NCI-H510A treated with DMSO at 0.1 percent for 48 hours (cell line): ENCODE measurements around the gene FAM135A.
A peak's percentile ranks its signal among the peaks of the same experiment; 100 is the strongest.

Source experiments
- DNase-seq: peaks from one replicate; lab custom pipeline; 2025; lab: John Stamatoyannopoulos, UW

FAM135A gene

DNA sequence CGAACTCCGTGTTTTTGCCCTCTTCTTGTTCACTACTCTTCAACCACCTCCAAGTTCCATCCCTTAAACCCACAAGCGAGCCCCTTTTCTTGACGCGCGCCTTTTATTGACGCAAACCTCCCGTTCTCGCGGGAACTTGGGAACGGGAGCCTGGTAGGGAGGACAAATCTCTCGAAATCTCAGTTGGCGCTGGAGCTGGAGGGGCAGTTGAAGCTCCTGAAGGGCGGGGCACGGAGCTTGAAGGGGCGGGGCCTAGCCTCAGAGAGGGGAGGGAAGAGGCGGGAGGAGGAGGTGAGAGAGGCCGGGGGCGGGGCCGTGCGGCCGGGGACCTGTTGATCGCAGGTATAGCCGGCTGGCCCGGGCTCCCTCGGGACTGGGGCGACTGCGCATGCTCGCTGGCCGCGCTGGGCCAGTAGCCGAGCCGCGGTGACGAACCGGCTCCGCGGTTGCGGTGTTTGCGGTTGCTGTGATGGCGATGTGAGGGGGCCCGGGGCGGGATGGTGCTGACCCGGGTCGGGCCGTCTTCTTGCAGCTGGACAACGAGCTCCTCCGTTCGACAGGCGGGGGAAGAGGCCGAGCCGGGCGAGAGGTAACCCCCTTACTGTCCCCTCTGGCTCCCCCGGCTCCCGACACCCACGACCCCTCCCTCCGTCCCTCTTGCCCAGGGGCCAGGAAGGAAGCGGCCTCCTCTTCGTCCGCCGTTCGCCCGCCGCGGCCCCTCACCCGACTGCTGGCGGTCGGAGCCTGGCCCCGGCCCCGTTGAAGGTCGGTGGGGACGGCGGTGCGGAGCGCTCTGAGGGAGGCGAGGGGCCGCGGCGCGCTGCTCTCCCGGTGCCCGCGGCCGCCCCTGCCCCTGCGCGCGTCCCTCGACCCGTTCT lies at the start of gene FAM135A:
Gene FAM135A (plus strand): TSS at position 395 of the 878 bp plus-strand sequence. CDS start 14,835 bp downstream, outside the sequence.
- DNase-seq: peak; percentile 86

GRCh38 chr6:70363741-70364493 lies 49.4 kb upstream of the FAM135A start:
- DNase-seq: no peak

DNA sequence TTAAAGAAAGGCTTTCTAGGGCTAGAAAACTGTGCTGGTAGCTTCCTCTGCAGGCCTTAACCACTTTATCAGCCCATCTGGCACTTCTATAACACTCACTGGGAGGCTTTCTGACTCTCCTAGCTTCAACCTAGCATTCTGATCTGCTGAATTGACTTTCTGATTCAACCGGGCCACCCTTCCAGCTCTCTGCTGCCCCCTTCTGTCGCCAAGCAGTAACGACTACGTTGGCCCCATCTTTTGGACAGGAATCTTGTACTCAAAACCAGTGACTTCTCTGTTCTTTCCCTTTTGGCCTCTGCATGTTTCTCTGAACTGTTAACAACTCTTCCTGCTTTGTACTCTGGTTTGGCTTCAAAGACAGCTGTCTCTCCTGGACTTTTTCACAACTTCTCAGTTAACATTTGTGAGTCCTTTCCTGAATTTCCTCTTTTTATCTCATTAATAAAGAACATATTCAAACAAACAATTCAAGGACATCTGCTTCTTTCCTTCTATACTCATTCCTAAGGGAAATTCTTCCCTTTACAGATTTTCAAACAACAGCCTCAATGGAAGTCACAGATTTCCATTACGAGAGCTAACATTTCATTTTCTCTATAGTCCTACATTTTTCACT lies 43.9 kb upstream of the FAM135A start:
- peak; percentile 57 for DNase-seq

DNA sequence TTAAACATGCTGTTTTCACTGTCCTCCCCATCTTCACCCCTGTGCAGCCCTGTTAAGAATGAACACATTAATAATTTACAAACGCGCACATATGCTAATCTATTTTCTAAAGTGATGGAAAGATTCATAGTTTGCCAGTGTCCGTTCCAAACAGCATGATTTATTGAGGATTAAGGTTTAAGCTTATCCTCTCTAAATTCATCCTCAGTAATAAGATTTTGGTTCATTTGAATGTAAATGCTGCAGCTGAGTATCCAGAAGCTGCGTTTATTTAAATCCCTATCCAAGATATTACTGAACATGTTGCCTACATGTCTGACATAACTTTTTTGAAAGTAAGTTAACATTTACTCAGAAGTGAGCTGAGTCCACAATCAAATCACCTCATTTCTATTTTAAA lies 42.8 kb upstream of the FAM135A start:
- no peak for DNase-seq

DNA sequence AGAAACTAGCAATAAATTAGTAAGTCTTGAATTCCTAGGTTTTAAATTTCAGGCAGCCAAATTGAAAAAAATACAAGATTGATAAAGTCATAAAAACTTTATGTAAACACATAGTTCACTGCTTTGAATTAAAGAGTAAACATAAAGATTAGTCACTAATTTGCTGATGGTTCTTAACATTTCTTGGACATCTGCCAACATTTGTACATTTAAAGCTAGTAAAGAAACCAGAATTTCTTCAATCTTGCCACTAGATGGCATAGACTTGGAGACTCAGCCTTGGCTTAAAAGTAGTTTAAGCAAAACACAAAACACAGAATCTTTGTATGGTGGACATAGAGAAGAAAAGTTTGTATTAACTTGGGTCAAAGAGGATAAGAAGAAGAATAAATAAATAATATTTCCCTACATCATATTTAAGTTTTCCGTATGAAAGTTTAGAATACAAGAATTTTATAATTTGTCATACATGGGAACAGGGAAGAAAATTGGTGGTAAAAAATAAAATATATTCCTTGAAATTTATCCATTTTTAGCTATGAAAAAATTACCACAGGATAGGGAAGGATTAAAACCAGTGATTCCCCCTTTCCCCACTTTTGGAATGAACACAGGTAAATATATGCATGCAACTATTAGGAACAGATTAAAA lies 41.7 kb upstream of the FAM135A start:
- DNase-seq: peak; percentile 64

- DNase-seq: no peak
Measured at GRCh38 chr6:70375166-70375565, 38.1 kb upstream of the FAM135A start.

DNA sequence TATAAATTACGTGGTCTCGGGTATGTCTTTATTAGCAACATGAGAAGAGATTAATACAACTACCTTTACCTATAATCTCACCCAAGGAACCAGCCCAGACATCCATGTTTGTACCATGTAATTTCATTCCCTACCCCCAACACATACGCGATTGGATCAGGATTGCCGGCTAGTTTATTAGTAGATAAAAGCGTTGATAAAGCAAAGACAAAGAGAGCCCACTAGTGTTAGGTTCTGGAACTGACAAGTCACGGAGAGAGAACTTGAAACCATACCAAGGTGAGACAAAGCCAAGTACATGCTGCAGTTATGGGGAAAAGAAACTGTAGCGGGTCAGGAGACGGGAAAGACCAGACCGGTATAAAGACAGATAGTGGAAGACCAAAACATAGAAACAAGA lies 37.4 kb upstream of the FAM135A start:
- no peak for DNase-seq

GRCh38 chr6:70376628-70377027 lies 36.7 kb upstream of the FAM135A start:
- no peak for DNase-seq

- no peak for DNase-seq
Measured at GRCh38 chr6:70377372-70377771, 35.9 kb upstream of the FAM135A start.

DNA sequence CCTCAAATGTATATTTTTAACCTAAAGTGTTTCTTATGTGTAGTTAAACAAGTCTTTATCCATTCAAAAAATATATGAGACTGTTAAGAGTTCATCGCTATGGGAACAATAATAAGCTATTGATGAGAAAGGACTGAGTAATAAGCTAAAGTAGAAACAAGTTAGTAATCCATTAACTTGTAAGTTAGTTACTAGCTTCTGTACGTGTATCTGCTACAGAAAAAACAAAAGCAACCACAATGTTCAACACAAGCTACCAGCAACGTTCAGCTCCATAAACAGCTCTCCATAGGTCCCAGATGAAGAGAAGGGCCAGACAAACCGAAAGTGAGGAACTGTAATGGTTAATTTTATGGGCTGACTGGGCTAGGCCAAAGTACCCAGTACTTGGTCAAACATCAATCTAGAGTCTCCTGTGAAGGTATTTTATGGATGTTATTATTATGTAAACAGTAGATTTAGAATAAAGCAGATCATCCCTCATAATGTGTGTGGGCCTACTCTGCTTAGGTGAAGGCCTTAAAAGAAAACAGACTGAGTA lies 33.8 kb upstream of the FAM135A start:
- DNase-seq: no peak

DNA sequence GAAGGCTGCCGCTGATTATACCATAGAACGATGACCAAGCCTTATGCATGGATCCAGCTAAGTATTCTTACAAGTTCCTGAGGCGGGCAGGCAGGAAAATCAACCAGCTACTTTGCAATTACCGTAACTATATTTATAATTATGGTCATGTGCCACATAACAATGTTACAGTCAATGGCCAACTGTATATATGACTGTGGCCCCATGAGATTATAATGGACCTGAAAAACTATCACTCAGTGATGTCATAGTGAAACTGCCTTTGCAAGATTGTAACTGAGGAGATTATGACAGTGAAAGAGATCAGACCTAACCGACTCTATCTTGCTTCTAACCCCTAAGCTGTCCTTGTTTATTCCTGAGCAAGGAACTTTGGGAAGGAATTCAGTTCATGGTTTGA lies 33.1 kb upstream of the FAM135A start:
- no peak for DNase-seq

GRCh38 chr6:70380771-70381416 lies 32.4 kb upstream of the FAM135A start:
- DNase-seq: no peak

- DNase-seq: no peak
Measured at GRCh38 chr6:70381417-70381782, 31.9 kb upstream of the FAM135A start.

GRCh38 chr6:70385901-70386300 lies 27.4 kb upstream of the FAM135A start:
- DNase-seq: no peak

DNA sequence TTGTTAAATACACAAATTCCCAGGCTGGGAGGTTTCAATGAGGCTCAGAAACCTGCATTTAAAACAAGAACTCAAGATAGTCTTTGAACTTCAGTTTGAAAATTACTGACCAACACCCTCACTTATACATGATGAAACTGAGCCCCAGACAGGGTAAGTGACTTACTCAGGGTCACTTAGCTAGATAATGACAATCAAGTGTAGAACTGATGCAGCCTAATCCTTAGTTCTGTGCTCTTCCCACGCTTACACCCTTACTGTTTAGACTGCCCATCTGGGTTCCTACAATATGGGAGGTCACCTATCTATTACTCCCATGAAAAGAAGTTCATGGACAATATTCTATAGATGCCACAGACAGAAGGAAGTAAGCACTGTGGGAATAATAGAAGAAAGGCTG lies 24.5 kb upstream of the FAM135A start:
- no peak for DNase-seq

GRCh38 chr6:70389261-70389660 lies 24.0 kb upstream of the FAM135A start:
- DNase-seq: no peak

DNA sequence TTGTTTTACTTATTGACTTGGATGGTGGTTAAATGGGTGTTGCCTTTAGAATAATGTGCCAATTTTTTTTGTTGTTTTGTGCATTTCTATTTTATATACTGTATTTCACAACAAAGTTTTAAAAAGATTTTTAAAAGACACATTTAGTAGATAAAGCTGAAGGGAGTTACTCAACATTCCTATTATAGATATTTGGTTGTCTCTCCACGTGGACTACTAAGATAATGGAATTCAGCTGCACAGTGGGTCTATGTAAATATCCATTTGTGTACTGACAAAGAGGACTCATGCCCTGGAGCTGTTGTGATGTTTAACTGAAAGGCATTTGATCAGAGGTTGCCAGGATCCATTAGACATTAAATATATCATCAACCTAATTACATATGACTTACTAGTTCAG lies 23.2 kb upstream of the FAM135A start:
- no peak for DNase-seq

DNA sequence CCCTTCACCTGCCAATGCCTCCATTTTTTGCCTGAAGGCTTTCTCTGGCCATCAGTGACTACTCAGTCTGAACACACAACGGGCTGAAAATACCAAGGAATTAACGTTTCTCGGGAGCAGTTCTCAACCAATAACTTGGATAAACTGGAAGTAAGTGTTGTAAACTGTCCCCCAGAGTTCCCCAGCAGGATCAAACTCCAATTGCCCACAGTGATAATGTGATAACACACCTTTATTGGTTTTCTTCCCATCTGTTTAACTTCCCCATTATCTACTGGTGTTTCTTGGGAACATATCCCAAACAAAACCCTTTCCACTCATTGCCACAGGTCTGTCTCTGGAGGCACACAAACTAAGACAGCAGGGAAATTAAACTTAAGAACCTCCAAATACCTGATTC lies 21.8 kb upstream of the FAM135A start:
- no peak for DNase-seq

DNA sequence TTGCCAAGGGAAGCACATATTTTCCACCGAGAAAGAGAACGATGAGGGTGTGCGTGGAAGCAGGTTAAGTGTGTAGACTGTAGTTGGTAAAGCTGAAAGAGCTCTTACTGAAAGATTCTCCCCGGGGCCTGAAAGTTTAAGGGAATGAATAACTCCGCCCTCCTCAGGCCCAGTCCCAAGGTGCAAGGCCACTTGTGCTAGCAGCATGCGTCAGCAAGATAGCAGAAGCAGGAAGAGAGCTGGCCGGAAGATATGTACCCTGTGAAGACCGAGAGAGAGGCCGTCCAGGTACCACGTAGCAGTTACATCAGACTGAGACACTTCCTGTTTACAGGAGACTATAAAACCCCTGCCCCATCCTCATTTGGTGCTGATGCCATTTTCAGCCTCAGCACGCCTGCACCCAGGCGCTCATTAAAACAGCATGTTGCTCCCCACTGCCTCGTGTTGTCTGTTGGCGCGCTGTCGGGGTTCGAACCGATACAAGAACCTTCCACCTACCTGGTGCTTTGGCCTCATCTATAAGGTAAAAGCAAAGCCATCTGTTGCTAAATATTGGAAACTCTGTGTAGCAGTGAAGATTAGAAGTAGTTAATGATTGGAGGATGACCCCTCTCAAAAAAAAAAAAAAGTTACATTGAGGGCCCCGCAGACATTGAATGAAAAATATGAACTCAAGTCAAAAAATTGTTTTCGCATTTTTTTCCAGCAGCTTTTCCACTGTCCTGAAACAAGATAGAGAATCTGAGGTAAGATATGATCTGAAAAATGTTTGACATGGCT lies 18.6 kb upstream of the FAM135A start:
- DNase-seq: no peak

GRCh38 chr6:70395301-70395672 lies 18.0 kb upstream of the FAM135A start:
- no peak for DNase-seq

DNA sequence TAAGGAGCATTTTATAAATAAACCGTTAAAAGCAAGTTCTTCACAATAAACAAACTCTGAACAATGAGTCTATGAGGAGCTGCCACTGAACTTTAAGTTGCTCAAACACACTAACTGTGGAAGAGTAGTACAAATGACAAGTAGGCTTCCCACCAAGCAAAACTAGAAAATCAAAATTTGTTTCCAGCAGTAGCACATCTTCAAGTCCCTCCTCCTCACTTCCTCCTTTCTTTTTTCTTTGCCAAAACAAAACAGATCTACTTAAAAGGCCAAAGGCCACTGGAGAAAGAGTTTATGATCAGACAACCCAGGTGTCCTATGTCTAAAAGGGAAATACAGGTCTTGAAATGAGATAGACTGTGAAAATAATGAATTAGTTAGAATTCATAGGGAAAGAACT lies 17.1 kb upstream of the FAM135A start:
- DNase-seq: no peak
